A549 (cell line): ENCODE measurements around the gene TMEM116. TPM values are rescaled to one million over a fixed set of nuclear protein-coding genes. Genes with fewer than 3 reads are reported as not detected.

Source experiments
- ATAC-seq, 2 experiments: fragments of 200-7000 bp in 1 of 2; fragments of >200 bp in 1 of 2; cut with Nextera tagmentation in 1 of 2; cut with Tn5 transposase in 1 of 2; 3 replicates each; pipeline versions ENCODE4 v1.8.0 to v1.9.1; 2018 to 2020; ENCODE audit warnings: mild to moderate bottlenecking in 1 of 2, moderate library complexity in 1 of 2
- CTCF ChIA-PET: fragments of 300-600 bp; sonication (Branson Sonifier 250); formaldehyde crosslinking; extraction: SDS; loops from one replicate; lab custom pipeline; 2021; ENCODE audit warnings: antibody characterized with exemption, inconsistent platforms; lab: Yijun Ruan, JAX
- POLR2A ChIA-PET: fragments of 350-600 bp; formaldehyde crosslinking; extraction: SDS; loops from one replicate; lab custom pipeline; 2021; ENCODE audit warnings: antibody characterized with exemption, inconsistent platforms; lab: Yijun Ruan, JAX
- DNase-seq, 2 experiments: peaks; one replicate each; pipeline versions ENCODE4 v3.0.0 to v3.0.0-alpha.2; 2011 to 2016; ENCODE audit warnings: low read depth in 1 of 2, low spot score in 1 of 2
- FAIRE-seq: peaks from 2 replicates; lab custom pipeline; 2011; peaks lifted over from hg19 to GRCh38; lab: Jason Lieb, UNC
- H3K27ac ChIP-seq, 2 experiments: fragments of >200 bp; sonication (Bioruptor Twin); formaldehyde crosslinking; 3 replicates each; pipeline ENCODE4 v1.5.1; 2016 to 2017
- H3K4me1 ChIP-seq: fragments of >200 bp; sonication (Bioruptor Twin); formaldehyde crosslinking; 3 replicates; pipeline ENCODE4 v1.6.1; 2016
- H3K4me2 ChIP-seq: fragments of >200 bp; sonication (Bioruptor Twin); formaldehyde crosslinking; 3 replicates; pipeline ENCODE4 v1.6.1; 2016
- H3K4me3 ChIP-seq: fragments of >200 bp; sonication (Bioruptor Twin); formaldehyde crosslinking; 3 replicates; pipeline ENCODE4 v1.5.1; 2016
- H3K9me3 ChIP-seq: fragments of >200 bp; sonication (Bioruptor Twin); formaldehyde crosslinking; 3 replicates; pipeline ENCODE4 v1.6.1; 2016
- ATOH8 ChIP-seq: fragments of 250-450 bp; sonication (Bioruptor Pico); IDR thresholded peaks from 2 replicates; pipeline ENCODE4 v1.5.0; 2020; ENCODE audit warnings: low read depth, mild to moderate bottlenecking, moderate library complexity
- BCL3 ChIP-seq: fragments of >200 bp; sonication (Bioruptor Twin); formaldehyde crosslinking; IDR thresholded peaks from 3 replicates; pipeline ENCODE4 v1.6.1; 2016
- CTCF ChIP-seq: fragments of >200 bp; sonication (Bioruptor Twin); formaldehyde crosslinking; IDR thresholded peaks from 3 replicates; pipeline ENCODE4 v1.5.1; 2016
- EHF ChIP-seq: fragments of 250-450 bp; sonication (Bioruptor Pico); IDR thresholded peaks from 2 replicates; pipeline ENCODE4 v1.5.0; 2020; ENCODE audit warnings: mild to moderate bottlenecking
- EP300 ChIP-seq, 2 experiments: fragments of >200 bp; sonication (Bioruptor Twin); formaldehyde crosslinking; IDR thresholded peaks; 2 replicates in 1 of 2; 3 replicates in 1 of 2; pipeline ENCODE4 v1.6.1; 2016 to 2017
- ESRRA ChIP-seq: fragments of 150-350 bp; IDR thresholded peaks from 2 replicates; pipeline ENCODE4 v1.6.1; 2014; ENCODE audit warnings: mild to moderate bottlenecking, low read length, borderline replicate concordance
- HES2 ChIP-seq: fragments of >200 bp; sonication (Bioruptor Twin); formaldehyde crosslinking; IDR thresholded peaks from 2 replicates; pipeline ENCODE4 v1.6.1; 2016
- HEYL ChIP-seq: fragments of 250-450 bp; sonication (Bioruptor Pico); IDR thresholded peaks from 2 replicates; pipeline ENCODE4 v1.8.0; 2021; ENCODE audit warnings: mild to moderate bottlenecking, moderate library complexity
- JUNB ChIP-seq: fragments of >200 bp; sonication (Bioruptor Twin); formaldehyde crosslinking; IDR thresholded peaks from 2 replicates; pipeline ENCODE4 v1.6.1; 2016
- MAZ ChIP-seq: fragments of 150-350 bp; IDR thresholded peaks from 2 replicates; pipeline ENCODE4 v1.6.1; 2014; ENCODE audit warnings: antibody characterized with exemption, low read depth, low read length, borderline replicate concordance
- MYC ChIP-seq: IDR thresholded peaks from 2 replicates; pipeline ENCODE4 v1.6.1; 2012; ENCODE audit warnings: mild to moderate bottlenecking, inconsistent platforms, low read length, improper control_type of control experiment, borderline replicate concordance
- NFE2L2 ChIP-seq: fragments of 150-350 bp; conservative IDR thresholded peaks from 2 replicates; pipeline ENCODE4 v1.6.1; 2014; ENCODE audit warnings: low read length
- POLR2AphosphoS2 ChIP-seq: conservative IDR thresholded peaks from 2 replicates; pipeline ENCODE4 v1.6.1; 2012; ENCODE audit warnings: low read length, improper control_type of control experiment, inconsistent platforms
- RCOR1 ChIP-seq: fragments of 150-350 bp; IDR thresholded peaks from 2 replicates; pipeline ENCODE4 v1.6.1; 2014; ENCODE audit warnings: antibody characterized with exemption, low read length, low read depth
- REST ChIP-seq: fragments of 200-600 bp; sonication (generic); IDR thresholded peaks from 2 replicates; pipeline ENCODE4 v1.6.1; 2016; ENCODE audit warnings: antibody characterized with exemption, mild to moderate bottlenecking, moderate library complexity
- ZFP36 ChIP-seq: fragments of 450-650 bp; IDR thresholded peaks from 2 replicates; pipeline ENCODE4 v1.6.1; 2014; ENCODE audit warnings: borderline replicate concordance; ENCODE audit not compliant: partially characterized antibody
- WGBS: methylation state at CpG from one replicate; pipeline ENCODE4 v1.1.6; 2017; ENCODE audit errors: missing lambda C conversion rate; 5-methylcytosine and 5-hydroxymethylcytosine counted together
- polyA plus RNA-seq, 4 experiments: library from polyadenylated mRNA; depleted of rRNA in 3 of 4; stranded (reverse); fragments of >200 nt; fragmentation: RNase III in 1 of 4; extraction: RNeasy Plus Mini Kit Qiagen cat#74134 plus additional on column Dnase treatment in 1 of 4; gene quantifications; 2 replicates in 3 of 4; 3 replicates in 1 of 4; pipeline ENCODE4 v1.2.3, GENCODE V29; 2011 to 2017

The TMEM116 gene
- polyA plus RNA-seq, 2 of the 4 experiments (the other 2 are of a cell fraction), result 11.0 to 22.4 TPM

- no peak for TF ChIP-seq NFE2L2
- TF ChIP-seq MAZ, result no peak
- no peak for TF ChIP-seq HEYL (CRISPR knock-in tag)
- WGBS, result 100% methylated on average over 1 of the region's 1 CpG
These were observed 105.2 kb downstream of the TMEM116 start for GRCh38 chr12:111907740-111908139.

GRCh38 chr12:111905502-111905901 is 107.5 kb downstream of the TMEM116 start:
- no peak overlapping the region for H3K27ac ChIP-seq
- DNase-seq, result no peak
- no peak for FAIRE-seq
- ChIA-PET POLR2A (no interaction called here), CTCF (interaction anchor here (1.1 to 1.5 kb wide), 2 partner anchors 13 to 93 kb away, joined by 3 read pairs; no protein-coding TSS in a partner anchor)
- peak in 1 of 2 experiments; percentile 35; a peak in 2 of 6 replicates for ATAC-seq
- H3K4me1 ChIP-seq, result no peaks in the 10 kb centered on the region
- no peak overlapping the region for H3K4me3 ChIP-seq
- WGBS, result 89% methylated on average over 3 of the region's 3 CpGs
- H3K4me2 ChIP-seq, result no peak overlapping the region
- peaks cover 22% of the 10 kb centered on the region for H3K9me3 ChIP-seq
- TF ChIP-seq RCOR1 (no peak), REST (no peak), ATOH8 (no peak), HES2 (no peak), HEYL (CRISPR knock-in tag) (no peak), MAZ (no peak), JUNB (no peak), EP300 (IDR thresholded peaks at IDR 0.05) (no peak), ESRRA (no peak)

More at GRCh38 chr12:111907740-111908139, 105.2 kb downstream of the TMEM116 start:
- no peak overlapping the region for H3K27ac ChIP-seq
- H3K4me2 ChIP-seq, result no peak overlapping the region
- ChIA-PET CTCF (interaction anchor here (0.7 kb wide), 1 partner anchor 293 kb away, joined by 3 read pairs; no protein-coding TSS in a partner anchor), POLR2A (no interaction called here)
- ATAC-seq (no peak), DNase-seq (no peak), FAIRE-seq (no peak)
- peaks cover 22% of the 10 kb centered on the region for H3K9me3 ChIP-seq
- no peak overlapping the region for H3K4me3 ChIP-seq
- no peaks in the 10 kb centered on the region for H3K4me1 ChIP-seq

GRCh38 chr12:111904446-111904975 is 108.5 kb downstream of the TMEM116 start:
- ChIA-PET CTCF (interaction anchor here (0.7 to 1.1 kb wide), 2 partner anchors 12 to 360 kb away, joined by 3 to 4 read pairs; no protein-coding TSS in a partner anchor), POLR2A (no interaction called here)
- FAIRE-seq (no peak), ATAC-seq (peak in 1 of 2 experiments; percentile 15; a peak in 2 of 6 replicates), DNase-seq (no peak)
- Histone ChIP-seq H3K4me3 (no peak overlapping the region), H3K4me1 (no peaks in the 10 kb centered on the region), H3K27ac (no peak overlapping the region), H3K9me3 (peaks cover 19% of the 10 kb centered on the region), H3K4me2 (no peak overlapping the region)
- TF ChIP-seq POLR2AphosphoS2 (no peak), MYC (no peak), ZFP36 (no peak), RCOR1 (no peak), BCL3 (no peak), EHF (CRISPR knock-in tag) (no peak), CTCF (no peak)
